Activated T-cell treated with anti-CD3 and anti-CD28 coated beads, Interleukin-2, amount 50 U/mL, for 72 hours (primary cell): ENCODE data around the gene FGF2. TPM values are rescaled to one million over a fixed set of nuclear protein-coding genes. Genes with fewer than 3 reads are reported as not detected.

Experiments
- ATAC-seq, 2 donors: fragments of 150-1000 bp; cut with Tn5 transposase; replicated peaks in 1 of 2; 2 replicates each; pipeline ENCODE4 v1.10.0; 2021; ENCODE audit warnings: moderate library complexity in 2 of 2, mild to moderate bottlenecking in 1 of 2
- DNase-seq, 2 donors: peaks; one replicate each; pipeline ENCODE4 v3.0.0; 2021 to 2022; ENCODE audit warnings: mixed read lengths in 1 of 2
- H3K27ac Mint-ChIP-seq: one replicate; pipeline ENCODE4 v1.8.0; 2022; ENCODE audit warnings: mild to moderate bottlenecking, moderate library complexity, mixed read lengths
- H3K27me3 Mint-ChIP-seq: one replicate; pipeline ENCODE4 v1.8.0; 2022; ENCODE audit warnings: low read depth, mixed read lengths
- H3K36me3 Mint-ChIP-seq, 2 donors: one replicate each; pipeline ENCODE4 v1.8.0; 2022; ENCODE audit warnings: mixed read lengths in 2 of 2, mild to moderate bottlenecking in 1 of 2; ENCODE audit not compliant: insufficient read depth in 2 of 2
- H3K4me1 Mint-ChIP-seq: one replicate; pipeline ENCODE4 v1.8.0; 2022; ENCODE audit warnings: low read depth, mixed read lengths
- H3K4me3 Mint-ChIP-seq, 2 donors: one replicate each; pipeline ENCODE4 v1.8.0; 2022; ENCODE audit warnings: mild to moderate bottlenecking in 2 of 2, mixed read lengths in 2 of 2, moderate library complexity in 2 of 2
- H3K9me3 Mint-ChIP-seq, 2 donors: one replicate each; pipeline ENCODE4 v1.8.0; 2022; ENCODE audit warnings: mixed read lengths in 2 of 2
- total RNA-seq, 2 donors: library from RNA; stranded (reverse); gene quantifications; one replicate each; pipeline ENCODE4 v1.2.3, GENCODE V29; 2022

FGF2 gene
- total RNA-seq, 2 donors from 2014 or later: 2.7 to 4.8 TPM

- no peak for DNase-seq
- Mint-ChIP-seq H3K27me3 (no peaks in the 10 kb centered on the region), H3K36me3 (no peaks in the 10 kb centered on the region), H3K4me1 (no peaks in the 10 kb centered on the region), H3K9me3 (no peaks in the 10 kb centered on the region), H3K4me3 (no peak overlapping the region), H3K27ac (no peak overlapping the region)
- ATAC-seq: no peak
Observed at GRCh38 chr4:122890147-122890795, 63.6 kb downstream of the FGF2 start.

- Mint-ChIP-seq H3K4me1 (no peaks in the 10 kb centered on the region), H3K9me3 (no peaks in the 10 kb centered on the region)
Observed at GRCh38 chr4:122894827-122895226, 68.2 kb downstream of the FGF2 start.

GRCh38 chr4:122895336-122895995, 68.8 kb downstream of the FGF2 start:
- DNase-seq (no peak), ATAC-seq (no peak)
- H3K9me3 Mint-ChIP-seq: no peaks in the 10 kb centered on the region
- no peak overlapping the region for H3K27ac Mint-ChIP-seq
- no peaks in the 10 kb centered on the region for H3K27me3 Mint-ChIP-seq
- no peaks in the 10 kb centered on the region for H3K36me3 Mint-ChIP-seq
- H3K4me3 Mint-ChIP-seq: no peak overlapping the region
- H3K4me1 Mint-ChIP-seq: no peaks in the 10 kb centered on the region

More at GRCh38 chr4:122894827-122895226, 68.2 kb downstream of the FGF2 start:
- H3K27me3 Mint-ChIP-seq: no peaks in the 10 kb centered on the region
- H3K27ac Mint-ChIP-seq: no peak overlapping the region
- H3K4me3 Mint-ChIP-seq: no peak overlapping the region
- DNase-seq: no peak
- ATAC-seq: no peak
- H3K36me3 Mint-ChIP-seq: no peaks in the 10 kb centered on the region

- no peaks in the 10 kb centered on the region for H3K4me1 Mint-ChIP-seq
- H3K9me3 Mint-ChIP-seq: no peaks in the 10 kb centered on the region
- DNase-seq (no peak), ATAC-seq (no peak)
- H3K27ac Mint-ChIP-seq: no peak overlapping the region
- H3K4me3 Mint-ChIP-seq: no peak overlapping the region
- H3K36me3 Mint-ChIP-seq: no peaks in the 10 kb centered on the region
- no peaks in the 10 kb centered on the region for H3K27me3 Mint-ChIP-seq
Observed at GRCh38 chr4:122896270-122896669, 69.6 kb downstream of the FGF2 start.

GRCh38 chr4:122898370-122899150, 71.9 kb downstream of the FGF2 start:
- Mint-ChIP-seq H3K27ac (no peak overlapping the region), H3K4me3 (no peak overlapping the region), H3K9me3 (no peaks in the 10 kb centered on the region), H3K36me3 (no peaks in the 10 kb centered on the region), H3K27me3 (no peaks in the 10 kb centered on the region), H3K4me1 (no peaks in the 10 kb centered on the region)
- no peak for DNase-seq
- no peak for ATAC-seq

GRCh38 chr4:122899682-122900081, 73.1 kb downstream of the FGF2 start:
- Mint-ChIP-seq H3K27me3 (no peaks in the 10 kb centered on the region), H3K27ac (no peak overlapping the region), H3K9me3 (no peaks in the 10 kb centered on the region), H3K36me3 (no peaks in the 10 kb centered on the region), H3K4me1 (no peaks in the 10 kb centered on the region), H3K4me3 (no peak overlapping the region)
- ATAC-seq: no peak
- no peak for DNase-seq

- Mint-ChIP-seq H3K36me3 (no peaks in the 10 kb centered on the region), H3K4me1 (no peaks in the 10 kb centered on the region), H3K4me3 (no peak overlapping the region), H3K27me3 (no peaks in the 10 kb centered on the region), H3K27ac (no peak overlapping the region), H3K9me3 (no peaks in the 10 kb centered on the region)
- ATAC-seq (no peak), DNase-seq (no peak)
Observed at GRCh38 chr4:122900314-122900713, 73.7 kb downstream of the FGF2 start.

- Mint-ChIP-seq H3K4me3 (no peak overlapping the region), H3K9me3 (no peaks in the 10 kb centered on the region), H3K4me1 (no peaks in the 10 kb centered on the region), H3K27ac (no peak overlapping the region), H3K36me3 (no peaks in the 10 kb centered on the region), H3K27me3 (no peaks in the 10 kb centered on the region)
- DNase-seq (no peak), ATAC-seq (no peak)
Observed at GRCh38 chr4:122901247-122902010, 74.8 kb downstream of the FGF2 start.

GRCh38 chr4:122903766-122904288, 77.2 kb downstream of the FGF2 start:
- Mint-ChIP-seq H3K27me3 (no peaks in the 10 kb centered on the region), H3K27ac (no peak overlapping the region), H3K4me3 (no peak overlapping the region), H3K9me3 (no peaks in the 10 kb centered on the region), H3K4me1 (no peaks in the 10 kb centered on the region), H3K36me3 (peaks cover 0 to 2% of the 10 kb centered on the region in 2 donors)
- no peak for ATAC-seq
- no peak for DNase-seq

GRCh38 chr4:122906859-122907305, 80.3 kb downstream of the FGF2 start:
- no peaks in the 10 kb centered on the region for H3K27me3 Mint-ChIP-seq
- no peak for ATAC-seq

GRCh38 chr4:122908223-122908622, 81.6 kb downstream of the FGF2 start:
- Mint-ChIP-seq H3K27ac (no peak overlapping the region), H3K4me1 (no peaks in the 10 kb centered on the region), H3K36me3 (peaks cover 0 to 2% of the 10 kb centered on the region in 2 donors), H3K9me3 (no peaks in the 10 kb centered on the region), H3K27me3 (no peaks in the 10 kb centered on the region), H3K4me3 (no peak overlapping the region)
- no peak for ATAC-seq
- no peak for DNase-seq

More at GRCh38 chr4:122906859-122907305, 80.3 kb downstream of the FGF2 start:
- peaks cover 0 to 2% of the 10 kb centered on the region in 2 donors for H3K36me3 Mint-ChIP-seq
- no peak overlapping the region for H3K4me3 Mint-ChIP-seq
- H3K4me1 Mint-ChIP-seq: no peaks in the 10 kb centered on the region
- H3K27ac Mint-ChIP-seq: no peak overlapping the region
- H3K9me3 Mint-ChIP-seq: no peaks in the 10 kb centered on the region
- DNase-seq: no peak

- Mint-ChIP-seq H3K27ac (no peak overlapping the region), H3K9me3 (no peaks in the 10 kb centered on the region), H3K36me3 (peaks cover 0 to 2% of the 10 kb centered on the region in 2 donors), H3K4me1 (no peaks in the 10 kb centered on the region), H3K4me3 (no peak overlapping the region), H3K27me3 (no peaks in the 10 kb centered on the region)
- ATAC-seq (no peak), DNase-seq (no peak)
Observed at GRCh38 chr4:122909683-122910082, 83.1 kb downstream of the FGF2 start.
